Activated CD8-positive, alpha-beta T cell treated with anti-CD3 and anti-CD28 coated beads for 36 hours (primary cell): ENCODE measurements around the gene TOP2A. TPM values are rescaled to one million over a fixed set of nuclear protein-coding genes. Genes with fewer than 3 reads are reported as not detected.

ENCODE experiments used
- ATAC-seq: fragments of 200-7000 bp; cut with Tn5 transposase; one replicate; pipeline ENCODE4 v1.10.0; 2021; ENCODE audit warnings: mild to moderate bottlenecking, moderate library complexity
- CTCF ChIA-PET: fragments of 350-600 bp; sonication (Branson Sonifier 250); formaldehyde crosslinking; loops from one replicate; lab custom pipeline; 2021; ENCODE audit warnings: antibody characterized with exemption; lab: Charles Lee
- POLR2A ChIA-PET: fragments of 350-600 bp; sonication (Branson Sonifier 250); formaldehyde crosslinking; loops from one replicate; lab custom pipeline; 2021; ENCODE audit warnings: antibody characterized with exemption; lab: Charles Lee
- DNase-seq: peaks from one replicate; pipeline ENCODE4 v3.0.0-alpha.2; 2020
- H3K27ac Mint-ChIP-seq: one replicate; pipeline ENCODE4 v1.8.0; 2021; ENCODE audit warnings: mild to moderate bottlenecking, mixed read lengths
- H3K27me3 Mint-ChIP-seq: one replicate; pipeline ENCODE4 v1.8.0; 2021; ENCODE audit warnings: mixed read lengths
- H3K36me3 Mint-ChIP-seq: one replicate; pipeline ENCODE4 v1.8.0; 2021; ENCODE audit warnings: low read depth, mixed read lengths
- H3K4me1 Mint-ChIP-seq: one replicate; pipeline ENCODE4 v1.8.0; 2021; ENCODE audit warnings: low read depth, mixed read lengths
- H3K4me3 Mint-ChIP-seq: one replicate; pipeline ENCODE4 v1.8.0; 2021; ENCODE audit warnings: mild to moderate bottlenecking, moderate library complexity, mixed read lengths
- H3K9me3 Mint-ChIP-seq: one replicate; pipeline ENCODE4 v1.8.0; 2021; ENCODE audit warnings: mixed read lengths
- intact Hi-C: fragments of 100-400 bp; cut with micrococcal nuclease; formaldehyde crosslinking; loops from one replicate; pipeline ENCODE4 v1.10.0; 2022
- total RNA-seq, 2 experiments: library from RNA; stranded (reverse); gene quantifications; one replicate each; pipeline ENCODE4 v1.2.3, GENCODE V29; 2021
- TF ChIP-seq, protein P1 (sequence below): fragments of 200-600 bp; IDR thresholded peaks from one replicate; pipeline ENCODE4 v1.8.0; 2022; ENCODE audit warnings: antibody characterized with exemption, mild to moderate bottlenecking

Gene TOP2A
- total RNA-seq, 2 experiments from 2014 or later: 273 to 280 TPM

DNA sequence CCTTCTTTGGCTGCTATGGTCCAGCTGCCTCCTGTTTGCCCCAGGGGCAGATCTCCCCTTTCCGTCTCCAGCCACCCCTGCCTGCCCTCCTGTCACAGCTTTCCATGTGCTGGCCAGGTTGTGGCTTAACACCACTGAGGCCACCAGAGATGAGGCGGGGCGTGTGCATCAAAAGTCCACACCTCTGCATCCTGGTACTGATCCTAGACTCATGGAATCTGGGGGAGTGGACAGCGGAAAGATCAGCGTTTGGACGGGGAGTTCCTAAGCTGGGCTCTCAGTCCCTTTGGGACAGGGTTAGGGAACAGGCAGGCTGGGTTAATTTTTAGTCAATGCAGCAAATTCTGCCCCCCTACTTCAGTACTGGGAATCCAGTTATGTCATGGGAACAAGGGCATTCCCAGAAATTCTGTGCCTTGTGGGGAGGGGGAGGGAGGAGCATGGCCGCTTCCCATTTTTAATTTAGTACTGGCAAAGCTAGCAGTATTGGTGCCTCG, 29.5 kb upstream of the TOP2A start:
- ATAC-seq: no peak
- Mint-ChIP-seq H3K27me3 (peaks cover 7% of the 10 kb centered on the region), H3K4me3 (no peak overlapping the region), H3K9me3 (no peaks in the 10 kb centered on the region), H3K36me3 (no peaks in the 10 kb centered on the region), H3K27ac (no peak overlapping the region), H3K4me1 (peaks cover 32% of the 10 kb centered on the region)
- ChIA-PET CTCF (interaction anchor here (0.6 to 7.0 kb wide), 6 partner anchors 8 to 114 kb away, joined by 3 to 34 read pairs (median 8); no protein-coding TSS in a partner anchor), POLR2A (interaction anchor here (0.6 to 1.8 kb wide), 4 partner anchors 9 to 248 kb away, joined by 3 to 7 read pairs (median 4); no protein-coding TSS in a partner anchor)
- DNase-seq: no peak
- intact Hi-C loops: no loop called here
- TF ChIP-seq, protein P1, sequence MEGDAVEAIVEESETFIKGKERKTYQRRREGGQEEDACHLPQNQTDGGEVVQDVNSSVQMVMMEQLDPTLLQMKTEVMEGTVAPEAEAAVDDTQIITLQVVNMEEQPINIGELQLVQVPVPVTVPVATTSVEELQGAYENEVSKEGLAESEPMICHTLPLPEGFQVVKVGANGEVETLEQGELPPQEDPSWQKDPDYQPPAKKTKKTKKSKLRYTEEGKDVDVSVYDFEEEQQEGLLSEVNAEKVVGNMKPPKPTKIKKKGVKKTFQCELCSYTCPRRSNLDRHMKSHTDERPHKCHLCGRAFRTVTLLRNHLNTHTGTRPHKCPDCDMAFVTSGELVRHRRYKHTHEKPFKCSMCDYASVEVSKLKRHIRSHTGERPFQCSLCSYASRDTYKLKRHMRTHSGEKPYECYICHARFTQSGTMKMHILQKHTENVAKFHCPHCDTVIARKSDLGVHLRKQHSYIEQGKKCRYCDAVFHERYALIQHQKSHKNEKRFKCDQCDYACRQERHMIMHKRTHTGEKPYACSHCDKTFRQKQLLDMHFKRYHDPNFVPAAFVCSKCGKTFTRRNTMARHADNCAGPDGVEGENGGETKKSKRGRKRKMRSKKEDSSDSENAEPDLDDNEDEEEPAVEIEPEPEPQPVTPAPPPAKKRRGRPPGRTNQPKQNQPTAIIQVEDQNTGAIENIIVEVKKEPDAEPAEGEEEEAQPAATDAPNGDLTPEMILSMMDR: no peak

DNA sequence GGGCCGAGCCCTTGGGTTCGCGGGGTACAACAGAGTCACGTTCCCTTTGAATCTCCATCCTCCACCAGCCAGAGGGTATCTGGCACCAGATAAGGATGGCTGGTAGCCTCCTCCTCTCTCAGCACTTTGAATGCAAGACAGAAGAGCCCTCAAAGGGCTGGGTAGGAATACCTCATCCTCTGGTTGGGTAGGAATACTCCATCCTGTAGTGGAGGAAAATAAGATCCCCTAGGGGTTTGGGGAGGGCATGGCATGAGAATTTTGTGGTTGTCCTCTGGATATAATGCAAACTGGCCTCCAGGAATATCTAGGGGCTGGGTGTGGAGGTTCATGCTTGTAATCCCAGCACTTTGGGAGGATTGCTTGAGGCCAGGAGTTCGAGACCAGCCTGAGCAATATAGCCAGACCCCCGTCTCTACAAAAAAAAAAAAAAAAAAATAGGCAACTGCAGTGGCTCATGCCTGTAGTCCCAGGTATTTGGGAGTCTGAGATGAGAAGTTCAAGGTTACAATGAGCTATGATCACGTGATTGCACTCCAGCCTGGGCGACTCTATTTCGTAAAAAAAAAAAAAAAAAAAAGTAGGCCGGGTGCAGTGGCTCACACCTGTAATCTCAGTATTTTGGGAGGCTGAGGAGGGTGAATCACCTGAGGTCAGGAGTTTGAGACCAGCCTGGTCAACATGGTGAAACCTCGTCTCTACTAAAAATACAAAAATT, 28.2 kb upstream of the TOP2A start:
- ChIA-PET POLR2A (interaction anchor here (0.6 to 1.8 kb wide), 6 partner anchors 17 to 240 kb away, joined by 3 to 7 read pairs (median 4); no protein-coding TSS in a partner anchor), CTCF (interaction anchor here (0.9 to 8.6 kb wide), 5 partner anchors 13 to 89 kb away, joined by 3 to 97 read pairs (median 13); no protein-coding TSS in a partner anchor)
- H3K27me3 Mint-ChIP-seq: peaks cover 7% of the 10 kb centered on the region
- no peak overlapping the region for H3K4me3 Mint-ChIP-seq
- peak overlapping the region; percentile 38 for H3K27ac Mint-ChIP-seq
- peaks cover 28% of the 10 kb centered on the region for H3K4me1 Mint-ChIP-seq
- TF ChIP-seq, protein P1: no peak
- H3K9me3 Mint-ChIP-seq: no peaks in the 10 kb centered on the region
- DNase-seq: no peak
- no peak for ATAC-seq
- no peaks in the 10 kb centered on the region for H3K36me3 Mint-ChIP-seq
- intact Hi-C loops: no loop called here

DNA sequence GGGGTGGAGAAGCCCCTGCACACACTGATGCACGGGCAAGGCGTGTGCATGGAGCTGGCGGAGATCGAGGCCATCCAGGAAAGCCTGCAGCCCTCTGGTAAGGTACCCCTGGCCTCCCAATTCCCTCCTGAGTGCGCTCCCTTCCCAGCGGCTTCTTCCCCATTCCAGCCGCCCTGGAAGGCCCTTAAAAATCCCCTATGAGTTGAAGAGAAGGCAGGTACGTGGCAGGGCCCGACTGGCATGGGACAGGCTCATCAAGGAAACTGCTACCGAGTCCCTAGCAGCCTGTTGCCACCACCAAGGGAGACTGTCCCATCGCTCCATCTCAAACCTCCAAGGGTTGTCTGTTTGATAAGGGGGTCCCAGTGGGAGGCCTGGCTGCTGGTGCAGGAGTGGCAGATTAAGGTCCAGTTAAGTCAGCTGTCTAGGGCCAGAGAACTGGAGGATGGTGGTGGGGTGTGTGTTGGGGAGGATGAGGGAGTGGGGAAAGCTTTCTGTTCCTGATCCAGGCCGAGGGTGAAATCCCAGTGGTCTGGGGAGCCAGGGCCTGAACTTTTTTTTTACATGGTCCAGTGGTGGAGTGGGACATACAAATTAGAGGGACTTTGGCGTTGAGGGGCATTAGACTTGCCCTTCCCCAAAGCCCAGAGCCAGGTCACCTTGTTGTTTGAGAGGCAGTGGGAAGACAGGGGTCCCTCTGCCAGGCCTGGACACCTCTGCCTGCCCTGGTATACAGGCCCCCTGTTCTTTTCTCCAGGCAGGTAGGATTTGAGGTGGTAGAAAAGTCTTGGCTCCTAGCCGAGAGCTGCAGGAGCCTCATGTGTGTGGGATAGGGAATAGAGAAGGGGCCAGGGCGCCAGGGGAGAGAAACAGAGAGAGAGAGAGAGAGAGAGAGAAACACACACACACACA, 26.5 kb upstream of the TOP2A start:
- ATAC-seq: peak; percentile 9
- no peaks in the 10 kb centered on the region for H3K9me3 Mint-ChIP-seq
- H3K27me3 Mint-ChIP-seq: peaks cover 5% of the 10 kb centered on the region
- H3K4me3 Mint-ChIP-seq: peak overlapping the region; percentile 62
- DNase-seq: no peak
- ChIA-PET CTCF (interaction anchor here (0.8 to 8.6 kb wide), 13 partner anchors 10 to 118 kb away, joined by 3 to 97 read pairs (median 7); partner anchors contain the start of gene TOP2A), POLR2A (interaction anchor here (0.7 to 1.4 kb wide), 12 partner anchors 12 to 144 kb away, joined by 3 to 9 read pairs (median 4); partner anchors contain the start of gene TOP2A)
- peaks cover 28% of the 10 kb centered on the region for H3K4me1 Mint-ChIP-seq
- intact Hi-C loops: loop anchor here (5.0 kb wide), 1 partner anchor 88 kb away; no protein-coding TSS in a partner anchor
- TF ChIP-seq, protein P1: peak; percentile 18
- H3K27ac Mint-ChIP-seq: peak overlapping the region; percentile 83
- H3K36me3 Mint-ChIP-seq: no peaks in the 10 kb centered on the region

DNA sequence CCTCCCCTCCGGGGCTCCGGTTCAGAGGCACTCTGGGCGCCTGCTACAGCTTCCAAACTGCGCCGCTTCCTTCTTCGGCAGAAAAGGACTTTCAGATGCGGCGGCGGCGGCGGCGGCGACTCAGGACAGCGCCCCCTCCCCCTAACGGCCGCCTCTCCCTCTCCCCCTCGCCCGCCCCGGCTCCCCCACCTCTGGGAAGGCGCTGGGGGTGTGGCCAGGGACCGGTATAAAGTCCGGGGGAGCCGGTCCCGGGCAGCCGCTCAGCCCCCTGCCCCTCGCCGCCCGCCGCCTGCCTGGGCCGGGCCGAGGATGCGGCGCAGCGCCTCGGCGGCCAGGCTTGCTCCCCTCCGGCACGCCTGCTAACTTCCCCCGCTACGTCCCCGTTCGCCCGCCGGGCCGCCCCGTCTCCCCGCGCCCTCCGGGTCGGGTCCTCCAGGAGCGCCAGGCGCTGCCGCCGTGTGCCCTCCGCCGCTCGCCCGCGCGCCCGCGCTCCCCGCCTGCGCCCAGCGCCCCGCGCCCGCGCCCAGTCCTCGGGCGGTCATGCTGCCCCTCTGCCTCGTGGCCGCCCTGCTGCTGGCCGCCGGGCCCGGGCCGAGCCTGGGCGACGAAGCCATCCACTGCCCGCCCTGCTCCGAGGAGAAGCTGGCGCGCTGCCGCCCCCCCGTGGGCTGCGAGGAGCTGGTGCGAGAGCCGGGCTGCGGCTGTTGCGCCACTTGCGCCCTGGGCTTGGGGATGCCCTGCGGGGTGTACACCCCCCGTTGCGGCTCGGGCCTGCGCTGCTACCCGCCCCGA, 25.7 kb upstream of the TOP2A start, which contains the start of gene IGFBP4:
IGFBP4 (plus strand) TSS at position 255 of the 792 bp plus-strand sequence; CDS start at position 541, 286 bp downstream.
- ChIA-PET CTCF (interaction anchor here (0.8 to 8.6 kb wide), 14 partner anchors 9 to 119 kb away, joined by 3 to 97 read pairs (median 6); partner anchors contain the start of gene TOP2A), POLR2A (interaction anchor here (0.7 to 1.9 kb wide), 13 partner anchors 12 to 127 kb away, joined by 3 to 9 read pairs (median 3); partner anchors contain the start of gene TOP2A)
- peak within 1 kb of the TSS; percentile 83 for H3K27ac Mint-ChIP-seq
- TF ChIP-seq, protein P1: peak; percentile 70
- ATAC-seq (peak; percentile 77), DNase-seq (peak; percentile 76)
- H3K9me3 Mint-ChIP-seq: no peaks in the 10 kb centered on the region
- H3K27me3 Mint-ChIP-seq: peaks cover 5% of the 10 kb centered on the region
- peaks cover 27% of the 10 kb centered on the region for H3K4me1 Mint-ChIP-seq
- H3K4me3 Mint-ChIP-seq: peak within 1 kb of the TSS; percentile 62
- no peaks in the 10 kb centered on the region for H3K36me3 Mint-ChIP-seq
- intact Hi-C loops: loop anchor here (5.0 kb wide), 1 partner anchor 89 kb away; no protein-coding TSS in a partner anchor
